Hepatocyte (in vitro differentiated cells): ENCODE measurements around the gene CDH4.

Experiments
- CTCF ChIP-seq: fragments of 200-600 bp; sonication (generic); IDR thresholded peaks from 2 replicates; pipeline ENCODE4 v1.5.1; 2016; ENCODE audit warnings: antibody characterized with exemption, mild to moderate bottlenecking; ENCODE audit not compliant: poor library complexity
- EZH2 ChIP-seq: fragments of 200-600 bp; sonication (generic); IDR thresholded peaks from 2 replicates; pipeline ENCODE4 v1.6.1; 2016; ENCODE audit warnings: antibody characterized with exemption, mild to moderate bottlenecking, borderline replicate concordance

- TF ChIP-seq CTCF (no peak), EZH2 (no peak)
Observed at GRCh38 chr20:61845233-61845671, 593.2 kb downstream of the CDH4 start.
